Measurements from ENCODE around the gene SERPINB6.

- TF ChIP-seq CTCF (IDR thresholded peaks at IDR 0.05) (no peak), POLR2A (IDR thresholded peaks at IDR 0.05) (no peak)
Measured at GRCh38 chr6:2957696-2958330, 13.6 kb downstream of the SERPINB6 start.

All from lower leg skin (tissue), 3 donors.